Measurements from ENCODE around the gene DPYSL4.

DPYSL4 gene

GRCh38 chr10:132180736-132181135 lies 6.0 kb upstream of the DPYSL4 start:
- H3K36me3 ChIP-seq = no peaks in the 10 kb centered on the region
- no peaks in the 10 kb centered on the region for H3K9me3 ChIP-seq
- no peak for DNase-seq
- no peak overlapping the region for H3K27ac ChIP-seq
- intact Hi-C loops (cut with DNase I; ENCODE audit: low total_unique reads) = no loop called here
- H3K4me3 ChIP-seq = no peak overlapping the region
- H3K27me3 ChIP-seq = peaks cover 0 to 71% of the 10 kb centered on the region in 2 donors
- TF ChIP-seq CTCF (IDR thresholded peaks at IDR 0.05) = no peak
- peaks cover 0 to 5% (median 4%) of the 10 kb centered on the region in 4 donors for H3K4me1 ChIP-seq

- Histone ChIP-seq H3K27me3 (peaks cover 0 to 72% of the 10 kb centered on the region in 2 donors), H3K27ac (no peak overlapping the region), H3K4me3 (no peak overlapping the region), H3K36me3 (no peaks in the 10 kb centered on the region), H3K9me3 (no peaks in the 10 kb centered on the region), H3K4me1 (peaks cover 0 to 16% (median 13%) of the 10 kb centered on the region in 4 donors)
- no peak for DNase-seq
- intact Hi-C loops (cut with DNase I; ENCODE audit: low total_unique reads) = no loop called here
- TF ChIP-seq CTCF (IDR thresholded peaks at IDR 0.05) = no peak
Observed at GRCh38 chr10:132181691-132182425, 4.9 kb upstream of the DPYSL4 start.

- no peak for TF ChIP-seq CTCF (IDR thresholded peaks at IDR 0.05)
- DNase-seq = no peak
- Histone ChIP-seq H3K27me3 (peaks cover 0 to 72% of the 10 kb centered on the region in 2 donors), H3K9me3 (no peaks in the 10 kb centered on the region), H3K36me3 (no peaks in the 10 kb centered on the region), H3K4me3 (no peak overlapping the region), H3K27ac (no peak overlapping the region), H3K4me1 (peaks cover 6 to 23% (median 21%) of the 10 kb centered on the region in 4 donors)
- intact Hi-C loops (cut with DNase I; ENCODE audit: low total_unique reads) = no loop called here
Observed at GRCh38 chr10:132182591-132182990, 4.2 kb upstream of the DPYSL4 start.

GRCh38 chr10:132183046-132183445 lies 3.7 kb upstream of the DPYSL4 start:
- Histone ChIP-seq H3K27ac (no peak overlapping the region), H3K4me3 (no peak overlapping the region), H3K4me1 (peaks cover 6 to 28% (median 24%) of the 10 kb centered on the region in 4 donors), H3K27me3 (peaks cover 0 to 72% of the 10 kb centered on the region in 2 donors), H3K9me3 (no peaks in the 10 kb centered on the region), H3K36me3 (no peaks in the 10 kb centered on the region)
- no peak for TF ChIP-seq CTCF (IDR thresholded peaks at IDR 0.05)
- DNase-seq = no peak
- intact Hi-C loops (cut with DNase I; ENCODE audit: low total_unique reads) = no loop called here

GRCh38 chr10:132184816-132185593 lies 1.7 kb upstream of the DPYSL4 start:
- Histone ChIP-seq H3K27me3 (peaks cover 0 to 72% of the 10 kb centered on the region in 2 donors), H3K27ac (no peak overlapping the region), H3K9me3 (no peaks in the 10 kb centered on the region), H3K4me3 (no peak overlapping the region), H3K4me1 (peaks cover 6 to 29% (median 24%) of the 10 kb centered on the region in 4 donors), H3K36me3 (no peaks in the 10 kb centered on the region)
- DNase-seq = no peak
- TF ChIP-seq CTCF (IDR thresholded peaks at IDR 0.05) = no peak
- intact Hi-C loops (cut with DNase I; ENCODE audit: low total_unique reads) = no loop called here
